GM12872 (cell line): ENCODE results near the gene KIF12.

Source experiments
- CTCF ChIP-seq: IDR thresholded peaks from 3 replicates; pipeline ENCODE4 v1.5.1; 2011; ENCODE audit warnings: low read depth, mild to moderate bottlenecking, low read length, moderate library complexity; ENCODE audit not compliant: insufficient read depth

Gene KIF12

GRCh38 chr9:114096866-114097612, 2.1 kb downstream of the KIF12 start:
- TF ChIP-seq CTCF, result no peak

DNA sequence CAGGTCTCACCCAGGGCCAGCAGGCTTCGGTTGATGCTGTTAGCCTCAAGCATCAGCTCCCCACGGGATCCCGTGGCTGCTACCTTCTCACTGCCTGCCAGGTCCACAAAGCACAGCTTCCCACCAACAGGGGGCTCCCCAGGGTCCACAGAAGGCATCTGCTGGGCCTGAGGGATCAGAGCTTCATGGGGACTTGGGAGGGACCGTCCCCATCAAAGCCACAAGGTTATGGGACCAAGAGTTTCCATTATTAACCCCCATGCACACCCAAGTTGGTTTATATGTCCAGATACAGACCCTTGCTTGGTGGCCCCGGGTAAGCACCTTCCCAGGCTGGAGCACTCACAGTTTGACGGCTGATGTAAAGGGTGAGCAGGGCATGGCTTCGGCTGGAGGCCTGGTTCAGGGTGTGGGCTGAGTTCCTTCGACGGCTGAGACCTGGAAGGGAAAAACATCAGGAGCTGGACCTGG, 3.0 kb downstream of the KIF12 start:
- 0 out of 3 replicates have a peak, but pooled peaks have one; percentile 14 for TF ChIP-seq CTCF

GRCh38 chr9:114094971-114095370, 4.1 kb downstream of the KIF12 start:
- no peak for TF ChIP-seq CTCF

- no peak for TF ChIP-seq CTCF
These were observed 5.2 kb downstream of the KIF12 start for GRCh38 chr9:114093761-114094505.

DNA sequence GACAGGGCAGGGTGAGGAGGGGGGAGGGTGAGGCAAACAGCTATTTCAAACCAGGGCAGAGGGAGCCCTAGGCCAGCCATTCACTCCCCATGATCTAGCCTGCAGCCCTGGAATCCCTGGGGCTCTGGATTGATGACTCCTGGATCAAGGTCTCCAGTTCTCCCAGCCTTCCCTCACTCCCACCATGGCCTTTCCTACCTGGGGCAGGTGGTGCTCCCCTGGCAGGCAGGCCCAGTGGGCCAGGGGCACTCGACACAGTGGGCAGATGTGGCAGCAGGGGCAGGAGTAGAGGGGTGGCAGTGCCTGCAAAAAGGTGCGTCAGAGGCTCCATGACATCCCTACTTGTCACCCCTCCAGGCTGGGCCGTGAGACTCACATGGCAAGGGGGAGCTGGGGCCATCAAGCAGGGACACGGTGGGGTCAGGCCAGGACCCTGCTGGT, 6.0 kb downstream of the KIF12 start:
- TF ChIP-seq CTCF, result no peak

DNA sequence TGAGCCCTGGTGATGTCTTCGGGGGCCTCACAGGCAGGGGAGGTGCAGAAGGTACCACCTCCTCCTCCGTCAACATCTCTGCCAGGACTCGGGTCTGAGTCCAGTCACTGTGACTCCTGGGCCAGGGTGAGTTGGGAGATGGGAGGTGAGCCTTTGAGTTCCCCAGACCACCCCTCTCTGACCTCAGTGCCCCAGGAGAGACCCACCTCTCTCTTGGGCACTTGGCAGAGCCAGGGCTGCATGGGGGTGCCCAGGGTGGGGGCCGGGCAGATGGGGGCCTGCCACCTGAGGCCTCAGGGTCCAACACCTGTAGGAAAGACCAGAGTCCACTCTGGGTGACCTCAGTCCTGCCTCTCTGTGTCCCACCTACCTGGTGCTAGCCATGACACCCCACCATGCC, 6.8 kb downstream of the KIF12 start:
- no peak for TF ChIP-seq CTCF

- no peak for TF ChIP-seq CTCF
These were observed 7.4 kb downstream of the KIF12 start for GRCh38 chr9:114091711-114092110.
